ENCODE data around the gene HLA-DQB2.

The HLA-DQB2 gene

DNA sequence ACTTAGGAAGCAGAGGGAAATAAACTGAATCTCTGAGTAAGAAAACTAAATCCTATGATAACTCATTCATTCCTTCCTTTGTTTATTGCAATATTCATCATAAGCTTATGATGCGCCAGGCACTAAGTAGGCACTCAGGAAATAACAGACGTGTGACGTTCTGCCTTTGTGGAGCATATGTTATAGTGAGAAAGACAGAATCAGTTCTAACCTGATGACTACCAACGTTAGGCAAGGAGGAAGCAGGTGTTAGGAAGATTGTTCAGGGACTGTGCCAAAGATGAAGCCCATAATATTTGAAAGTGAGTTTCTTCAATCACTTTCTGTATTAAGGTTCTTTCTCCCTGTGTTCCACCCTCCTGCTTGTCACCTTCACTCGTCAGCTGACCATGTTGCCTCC, 18.6 kb downstream of the HLA-DQB2 start:
- DNase-seq: no peak

DNA sequence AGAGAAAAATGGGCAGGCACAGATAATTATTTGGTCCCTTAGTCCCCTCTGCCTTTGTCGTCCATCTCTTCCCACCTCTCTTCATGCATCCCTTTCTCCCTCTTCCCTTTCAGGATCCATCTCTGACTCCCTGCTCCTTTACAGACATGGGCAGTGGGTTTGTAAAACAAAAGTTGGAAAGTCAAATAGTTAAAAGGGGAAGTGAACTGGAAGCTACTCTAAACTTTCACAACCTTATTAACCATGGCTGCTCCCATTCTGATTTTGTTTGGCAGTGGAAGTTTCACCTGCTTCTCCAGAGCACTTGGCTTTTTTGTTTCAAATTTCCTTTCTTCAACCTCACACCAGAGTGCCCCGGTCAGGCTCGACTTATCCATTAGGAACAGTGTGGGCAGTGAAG, 21.0 kb downstream of the HLA-DQB2 start:
- DNase-seq: no peak

DNA sequence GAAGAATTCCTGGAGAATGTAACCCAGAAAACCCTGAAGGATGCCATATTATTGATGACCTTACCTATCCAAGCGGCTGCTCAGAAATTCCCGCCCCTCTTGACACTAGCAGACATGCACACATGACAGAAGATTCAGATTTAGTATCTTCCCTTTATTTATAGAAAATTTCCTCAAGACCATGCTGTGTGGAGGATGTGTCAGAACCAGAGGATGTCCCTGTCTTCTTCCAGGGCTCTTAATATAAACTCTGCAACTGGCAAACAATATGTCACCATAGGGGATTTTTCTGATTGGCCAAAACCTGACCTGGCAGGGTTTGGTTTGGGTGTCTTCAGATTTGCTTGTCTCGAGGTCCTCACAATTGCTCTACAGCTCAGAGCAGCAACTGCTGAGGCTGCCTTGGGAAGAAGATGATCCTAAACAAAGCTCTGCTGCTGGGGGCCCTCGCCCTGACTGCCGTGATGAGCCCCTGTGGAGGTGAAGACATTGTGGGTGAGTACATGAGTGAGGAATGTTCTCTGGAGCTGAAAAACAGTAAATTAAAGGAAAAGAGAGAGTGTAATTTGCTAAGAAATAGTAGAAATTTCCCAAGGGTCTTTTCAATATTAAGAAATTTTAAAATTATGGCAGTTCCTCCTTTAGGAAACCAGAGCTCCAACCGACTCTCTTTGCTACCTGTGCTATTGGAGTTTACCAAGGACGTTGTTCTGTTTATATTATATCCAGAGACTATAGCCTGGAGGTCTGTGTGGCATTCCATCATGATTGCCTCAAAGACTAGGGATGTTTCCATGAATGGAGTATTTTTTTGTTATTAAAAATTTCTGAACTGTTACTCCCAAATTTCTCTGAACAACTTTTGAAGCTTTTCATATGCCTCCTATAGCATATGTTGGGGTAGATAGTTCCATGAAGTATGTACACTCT, 22.0 kb downstream of the HLA-DQB2 start, which contains the start of gene HLA-DQA2:
TSS of gene HLA-DQA2 (plus strand) at position 361 of the 930 bp plus-strand sequence. CDS start at position 414, 53 bp downstream.
- DNase-seq: no peak

GRCh38 chr6:32738126-32738525, 25.2 kb downstream of the HLA-DQB2 start:
- no peak for DNase-seq

- DNase-seq: no peak
Measured at GRCh38 chr6:32718879-32719278, 44.5 kb downstream of the HLA-DQB2 start.

DNA sequence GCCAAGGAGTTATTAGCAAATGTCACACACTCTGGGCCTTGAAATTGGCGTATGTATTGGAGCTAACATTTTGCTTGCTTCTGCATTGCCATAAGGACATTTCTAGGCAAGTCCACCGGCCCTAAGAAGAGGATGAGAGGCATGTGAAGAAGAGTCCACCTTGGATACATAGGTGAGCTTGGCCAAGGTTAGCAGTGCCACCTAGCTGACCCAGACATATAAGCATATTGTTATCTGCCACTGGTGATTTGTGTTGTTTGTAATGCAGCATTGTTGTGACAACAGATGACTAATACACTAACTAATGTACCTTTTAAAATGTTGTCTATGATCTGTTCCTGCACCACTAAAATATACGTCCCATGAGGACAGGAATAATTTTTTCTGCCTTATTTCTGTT, 46.9 kb downstream of the HLA-DQB2 start:
- no peak for DNase-seq

DNA sequence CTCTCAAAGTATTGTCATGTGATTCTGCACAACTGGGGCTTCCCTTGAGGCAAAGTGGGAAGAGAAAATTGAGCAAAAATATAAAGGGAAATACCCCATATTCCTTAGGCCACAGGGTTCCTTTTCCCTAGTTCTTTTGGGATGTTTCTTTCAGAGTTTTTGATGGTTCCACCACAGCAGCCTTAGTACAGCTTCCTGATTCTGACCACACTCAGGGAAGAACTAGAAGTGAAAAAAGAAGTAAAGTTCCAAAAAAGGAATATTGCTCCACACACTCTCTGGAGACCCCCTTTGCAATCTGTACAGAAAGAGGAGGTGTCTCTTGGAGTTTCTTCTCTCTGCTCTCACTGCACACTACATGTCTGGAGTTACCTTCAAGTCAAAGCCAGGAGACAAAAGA, 50.1 kb downstream of the HLA-DQB2 start:
- DNase-seq: no peak

- no peak for DNase-seq
Measured at GRCh38 chr6:32709625-32710024, 53.7 kb downstream of the HLA-DQB2 start.

All from activated effector memory CD4-positive, alpha-beta T cell treated with anti-CD3 and anti-CD28 coated beads, Interleukin-2, amount 50 U/mL, for 16 hours (primary cell).